Stimulated activated CD8-positive, alpha-beta memory T cell treated with anti-CD3 and anti-CD28 coated beads, Interleukin-7, amount 100 ng/mL, for 48 hours (primary cell): ENCODE data around the gene EFCAB12.
"Not testable (repeated sequence)": the region's sequence is repeated elsewhere in the genome, so short reads cannot be mapped to it uniquely, and the experiment has no call there.

Experiments
- DNase-seq, 2 donors: peaks; one replicate each; pipeline ENCODE4 v3.0.0-alpha.2; 2020; ENCODE audit warnings: low read depth in 1 of 2; ENCODE audit errors: extremely low read depth in 1 of 2

EFCAB12 gene

DNA sequence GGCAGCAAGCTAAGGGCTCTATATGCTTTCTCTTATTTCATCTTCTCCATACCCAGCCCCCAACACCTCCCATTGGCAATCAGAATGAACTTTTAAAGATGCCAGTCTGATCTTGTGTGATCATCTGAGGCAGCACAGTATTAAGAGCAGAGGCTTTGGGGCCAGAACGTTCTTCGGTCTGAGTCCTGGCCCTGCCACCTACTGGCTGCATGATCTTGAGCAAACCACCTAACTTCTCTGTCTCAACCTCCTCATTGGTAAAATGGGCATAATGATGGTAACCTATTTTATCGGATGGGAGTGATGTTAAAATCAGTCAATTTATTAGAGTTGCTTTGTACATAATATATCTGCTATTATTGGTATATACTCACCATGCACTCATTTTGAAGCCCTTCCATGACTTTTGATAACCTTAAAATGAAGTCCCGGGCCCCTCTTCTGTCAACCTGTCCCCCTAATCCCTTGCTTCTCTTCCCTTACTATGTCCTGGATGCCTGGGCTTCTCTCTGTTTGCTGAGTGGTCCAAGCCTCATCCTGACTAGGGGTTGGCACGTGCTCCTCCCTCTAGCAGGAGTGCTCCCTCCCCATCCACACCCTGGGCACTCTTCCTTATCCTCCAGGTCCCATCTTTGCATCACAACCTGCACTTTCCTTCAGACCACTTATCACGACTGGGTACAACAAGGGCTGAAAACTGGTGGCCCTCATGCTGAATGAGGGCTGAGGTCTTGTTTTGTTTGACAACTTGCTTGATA, 6.3 kb downstream of the EFCAB12 start:
- no peak for DNase-seq

DNA sequence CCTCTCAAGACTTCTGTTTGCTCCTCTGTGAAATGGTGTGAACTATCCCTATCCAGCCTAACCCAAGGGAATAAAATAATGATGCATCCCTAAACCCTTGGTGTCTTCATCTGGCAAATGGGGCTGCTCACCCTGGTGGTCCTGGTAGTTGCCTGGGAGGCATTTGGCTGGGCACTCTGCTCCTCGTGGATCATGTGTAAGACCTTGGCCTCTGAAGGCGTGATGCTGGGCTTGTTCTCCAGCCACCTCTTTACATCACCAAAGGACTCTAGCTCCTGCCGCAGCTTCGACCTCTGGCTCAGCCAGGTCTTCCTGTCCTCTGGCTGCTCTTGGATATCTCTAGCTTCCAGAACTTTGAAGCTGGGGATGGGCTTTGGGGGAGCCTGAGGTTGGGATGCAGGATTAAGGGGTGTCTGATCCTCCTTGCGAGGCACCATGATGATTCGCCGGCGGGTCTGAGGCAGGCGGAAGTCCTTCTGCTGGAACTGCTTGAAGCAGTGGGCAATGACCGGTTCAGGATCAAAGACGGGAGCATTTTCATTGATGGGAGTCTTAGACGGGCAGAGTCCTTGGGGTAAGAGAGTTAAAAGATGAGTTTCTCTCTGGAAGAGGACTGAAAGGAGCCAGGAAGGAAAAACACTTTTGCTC, 7.1 kb downstream of the EFCAB12 start:
- DNase-seq = no peak

- DNase-seq = no peak
Observed at GRCh38 chr3:129419476-129419875, 9.0 kb downstream of the EFCAB12 start.

DNA sequence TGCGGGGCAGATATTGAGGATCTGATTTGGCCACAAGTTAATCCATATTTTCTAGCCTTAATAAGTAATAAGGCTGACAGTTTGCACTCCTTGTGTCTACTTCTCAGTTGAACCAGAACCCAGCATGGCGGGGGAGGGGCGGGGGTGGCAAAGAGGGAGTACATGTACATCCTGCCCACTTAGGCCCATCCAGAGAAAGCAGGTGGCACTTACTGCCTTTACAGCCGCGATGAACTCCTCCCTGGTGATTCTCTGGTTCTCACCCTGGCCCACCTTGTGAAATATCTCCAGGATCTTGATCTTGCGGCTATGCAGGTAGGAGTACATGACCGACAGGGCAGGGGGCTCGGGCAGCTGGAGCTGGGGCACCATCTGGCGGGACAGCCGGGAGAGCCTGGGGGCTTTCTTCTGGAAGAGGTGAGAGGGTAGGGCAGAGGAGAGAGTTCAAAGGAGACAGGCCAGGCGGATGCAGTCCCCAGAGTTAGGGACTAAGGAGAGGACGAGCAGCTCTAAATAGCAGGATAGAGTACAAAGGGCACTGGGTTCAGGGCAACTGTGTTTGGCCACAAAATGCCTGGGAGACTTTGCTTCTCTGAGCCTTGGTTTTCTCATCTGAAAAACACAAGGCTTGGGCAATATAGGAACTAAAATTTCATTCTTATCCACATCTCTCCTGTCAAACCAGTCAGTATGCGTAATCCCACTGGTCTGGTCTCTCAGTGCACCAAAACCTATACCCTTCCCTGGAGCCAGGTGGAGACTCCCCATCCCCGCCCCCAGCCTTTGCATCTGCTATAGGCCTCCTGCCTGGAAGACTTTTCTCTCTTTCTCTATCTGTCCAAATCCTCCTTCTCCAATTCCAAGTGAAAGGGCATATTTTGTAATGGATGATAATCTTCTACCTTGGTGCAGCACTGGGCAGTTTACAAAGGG, 10.1 kb downstream of the EFCAB12 start:
- DNase-seq = no peak

- no peak for DNase-seq
Observed at GRCh38 chr3:129417326-129417725, 11.1 kb downstream of the EFCAB12 start.

DNA sequence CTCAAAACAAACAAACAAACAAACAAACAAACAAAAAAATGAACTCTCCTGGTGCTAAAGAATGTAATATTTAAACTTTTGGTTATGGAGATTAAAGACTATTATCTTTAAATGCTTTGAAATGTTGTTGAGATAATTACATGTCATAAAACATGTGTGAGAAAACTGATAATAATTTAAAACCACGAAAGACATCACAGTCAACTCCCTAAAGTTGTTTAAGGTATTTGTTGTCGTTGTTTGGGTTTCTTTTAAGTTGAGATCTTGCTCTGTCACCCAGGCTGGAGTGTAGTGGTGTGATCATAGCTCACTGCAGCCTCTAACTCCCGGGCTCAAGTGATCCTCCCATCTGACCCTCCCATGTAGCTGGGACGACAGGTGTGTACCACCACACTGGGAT, 12.0 kb downstream of the EFCAB12 start:
- no peak for DNase-seq

- DNase-seq = no peak
Observed at GRCh38 chr3:129415830-129416229, 12.6 kb downstream of the EFCAB12 start.

GRCh38 chr3:129415378-129415777, 13.1 kb downstream of the EFCAB12 start:
- no peak for DNase-seq

DNA sequence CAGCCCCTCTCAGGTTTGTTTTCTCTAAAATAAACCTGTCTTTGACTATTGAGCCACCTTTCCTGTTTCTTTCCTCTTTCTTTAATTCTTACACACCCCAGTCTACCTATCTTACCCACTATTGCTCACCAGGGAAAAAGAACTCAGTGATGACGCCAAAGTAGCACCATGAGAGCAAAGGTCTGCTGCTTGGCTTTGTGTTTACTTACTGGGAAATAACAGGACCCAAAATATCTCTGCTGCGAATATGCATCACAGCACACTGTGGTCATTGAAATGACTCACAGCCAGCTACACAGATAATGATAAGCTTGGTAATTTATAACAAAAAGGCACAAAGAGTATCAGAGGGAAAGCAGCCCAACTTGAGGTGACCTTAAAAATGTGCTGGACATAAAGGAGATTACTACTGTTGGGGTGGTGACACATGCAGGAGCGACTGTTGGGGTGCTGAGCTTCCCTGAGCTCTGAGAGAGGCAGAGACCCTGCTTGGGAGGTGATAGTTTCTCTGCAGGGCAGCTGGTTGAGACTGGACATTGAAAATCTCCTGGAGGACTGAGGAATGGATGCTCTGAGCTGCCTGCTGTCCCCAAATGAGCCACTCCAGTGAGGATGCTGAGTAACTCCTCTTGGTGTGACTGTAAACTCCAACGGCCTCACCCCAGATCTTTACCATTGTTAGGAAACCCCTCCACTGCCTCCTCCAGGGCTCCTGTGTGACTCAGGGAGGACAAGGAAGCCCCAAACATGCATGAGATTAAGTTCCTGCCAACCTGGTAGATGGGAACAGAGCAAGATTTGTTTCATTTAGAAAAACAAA, 14.5 kb downstream of the EFCAB12 start:
- no peak for DNase-seq

DNA sequence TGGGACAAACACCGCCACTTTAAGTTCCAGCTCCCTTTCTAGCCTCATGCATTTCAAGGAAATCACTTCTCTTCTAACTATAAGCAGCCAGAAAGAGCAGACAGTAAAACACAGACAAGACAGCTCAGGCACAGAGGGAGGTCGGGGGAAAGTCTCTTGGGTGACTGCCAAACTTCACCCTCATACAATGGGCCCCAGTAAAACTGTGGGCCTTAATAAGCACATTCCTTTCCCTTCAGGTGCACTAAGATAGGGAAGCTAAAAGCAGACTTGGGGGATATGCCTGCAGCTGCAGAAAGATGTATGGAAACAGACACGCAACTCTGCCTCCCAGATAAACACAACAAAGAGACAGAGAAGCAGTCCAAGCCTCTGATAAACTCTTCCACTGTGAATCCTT, 15.2 kb downstream of the EFCAB12 start:
- not testable (repeated sequence) for DNase-seq

DNA sequence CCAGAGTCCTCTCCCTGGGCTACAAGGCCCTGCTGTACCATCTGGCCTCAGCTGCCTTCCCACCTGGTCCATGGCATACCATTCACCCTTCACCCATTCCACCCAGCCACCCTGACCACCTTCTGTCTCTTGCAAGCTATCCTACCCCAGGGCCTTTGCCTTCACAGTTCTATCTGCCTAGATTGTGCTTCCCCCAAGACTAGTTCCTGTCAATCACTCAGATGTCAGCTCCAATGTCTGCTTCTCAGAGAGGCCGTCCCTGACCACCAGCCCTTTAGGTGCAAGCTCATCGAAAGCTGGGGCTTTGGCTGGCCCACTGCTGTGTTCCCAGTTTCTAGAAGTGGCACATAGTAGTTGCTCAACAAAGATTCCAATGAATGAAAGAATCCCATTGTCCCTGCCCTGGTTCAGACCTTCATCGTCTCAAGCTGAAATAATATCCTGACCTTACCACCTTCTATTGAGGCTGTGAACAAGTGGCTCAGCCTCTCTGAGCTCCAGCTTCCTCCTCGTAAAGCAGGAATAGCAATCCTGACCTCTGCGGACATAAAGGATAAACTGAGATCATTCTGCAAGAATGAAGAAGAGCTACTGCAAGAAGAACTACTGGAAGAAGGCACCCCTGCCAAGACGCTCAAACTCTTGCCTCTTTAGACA, 15.8 kb downstream of the EFCAB12 start:
- no peak for DNase-seq

DNA sequence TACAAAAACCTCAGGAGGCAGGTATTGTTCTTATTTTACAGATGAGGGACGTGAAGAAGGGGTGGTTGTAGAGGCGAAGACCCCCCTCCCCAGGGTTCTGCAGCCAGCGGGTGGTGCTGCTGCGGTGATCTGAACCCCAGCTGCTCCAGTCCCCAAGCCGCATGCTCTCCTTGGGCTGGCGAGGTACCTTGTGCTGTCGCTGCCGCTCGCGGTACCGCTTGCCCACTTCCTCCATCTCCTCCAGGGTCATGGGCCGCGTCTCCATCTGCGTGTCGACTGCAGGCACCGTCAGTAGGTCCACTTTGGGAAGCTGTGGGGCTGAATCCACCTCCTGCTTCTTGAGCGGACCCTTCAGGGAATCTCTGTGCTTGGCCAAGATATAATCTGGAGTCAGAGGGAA, 17.5 kb downstream of the EFCAB12 start:
- no peak for DNase-seq

DNA sequence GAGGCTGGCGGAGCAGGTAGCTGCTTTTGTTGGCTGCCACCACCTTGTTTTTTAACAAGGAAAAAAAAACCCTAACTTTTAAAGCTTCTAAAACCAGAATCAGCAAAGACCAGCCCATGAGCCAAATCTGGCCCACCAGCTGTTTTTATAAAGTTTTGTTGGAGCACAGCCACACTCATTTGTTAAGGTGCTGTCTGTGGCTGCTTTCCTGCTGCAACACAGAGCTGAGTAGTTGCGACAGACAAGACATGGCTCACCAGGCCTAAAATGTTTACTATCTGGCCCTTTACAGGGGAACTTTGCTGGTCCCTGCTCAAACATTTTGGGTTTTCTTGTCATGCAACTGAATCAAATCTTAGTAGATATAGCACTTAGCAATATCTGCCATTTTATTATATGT, 18.9 kb downstream of the EFCAB12 start:
- no peak for DNase-seq

GRCh38 chr3:129404610-129405009, 23.8 kb downstream of the EFCAB12 start:
- DNase-seq = no peak

DNA sequence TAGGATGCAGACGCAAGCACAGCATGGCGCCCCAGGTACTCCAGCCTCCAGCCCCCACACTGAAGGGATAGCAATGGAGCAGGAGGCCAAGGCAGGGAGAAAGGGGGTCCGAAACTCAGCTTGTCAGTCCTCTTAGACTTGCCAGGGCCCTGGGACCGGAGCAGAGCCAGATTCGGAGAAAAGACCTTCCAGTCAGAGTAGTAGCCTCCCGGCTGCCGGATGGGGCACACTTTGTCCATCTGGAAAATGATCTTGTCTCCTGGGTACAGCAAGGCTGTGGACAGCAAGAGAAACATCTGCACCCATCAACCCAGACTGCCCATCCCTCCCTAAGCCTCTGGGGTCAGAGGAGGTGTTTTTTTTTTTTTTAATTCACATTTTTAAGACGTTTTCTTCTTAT, 24.3 kb downstream of the EFCAB12 start:
- DNase-seq = no peak

DNA sequence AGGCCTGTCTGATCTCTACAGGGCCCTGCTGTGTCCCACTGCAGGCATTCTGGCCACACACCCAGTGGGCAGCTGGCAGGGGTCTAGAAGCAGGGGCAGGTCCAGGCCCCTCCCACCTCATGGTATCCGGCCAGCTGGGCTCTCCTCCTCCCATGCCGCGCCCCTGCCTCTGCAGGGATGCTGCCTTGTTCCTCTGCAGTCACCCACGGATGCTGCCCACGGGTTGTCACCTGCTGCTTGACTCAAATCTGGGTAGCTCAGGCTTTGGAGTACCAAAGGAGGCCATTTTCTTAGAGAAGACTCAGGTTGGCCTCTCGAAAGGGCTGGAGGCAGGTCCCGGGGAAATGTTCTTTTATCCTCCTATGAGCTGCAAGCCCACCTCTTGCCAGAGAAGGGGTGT, 25.0 kb downstream of the EFCAB12 start:
- no peak for DNase-seq

DNA sequence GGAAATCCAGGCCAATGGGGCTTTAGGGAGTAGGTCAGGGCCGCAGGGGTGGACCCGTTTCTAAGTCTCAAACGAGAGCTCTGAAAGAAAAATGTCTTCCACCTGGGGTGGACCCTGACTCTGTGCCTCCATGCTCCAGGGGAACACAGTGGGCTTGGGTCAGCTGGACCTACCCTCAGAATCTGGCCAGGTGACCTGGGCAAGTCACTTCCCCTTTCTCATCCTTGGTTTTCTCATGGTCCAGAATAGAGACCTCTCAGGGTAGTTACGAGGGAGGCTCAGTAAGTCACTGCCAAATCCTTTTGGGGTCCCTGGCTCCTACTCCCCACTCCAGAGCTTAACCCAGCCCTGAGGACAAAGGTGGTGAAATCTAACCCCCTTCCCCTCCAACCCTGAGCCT, 25.8 kb downstream of the EFCAB12 start:
- no peak for DNase-seq

GRCh38 chr3:129402210-129402609, 26.2 kb downstream of the EFCAB12 start:
- no peak for DNase-seq

- DNase-seq = no peak
Observed at GRCh38 chr3:129399895-129400357, 28.5 kb downstream of the EFCAB12 start.
